CD4-positive, alpha-beta T cell treated with Interleukin-4 for 1 hour (primary cell): ENCODE results near the gene FBN3.
"Not testable (repeated sequence)": the region's sequence is repeated elsewhere in the genome, so short reads cannot be mapped to it uniquely, and the experiment has no call there.

Experiments
- DNase-seq, 2 donors: peaks; one replicate each; pipeline ENCODE4 v3.0.0-alpha.2; 2020 to 2022

FBN3 gene

DNA sequence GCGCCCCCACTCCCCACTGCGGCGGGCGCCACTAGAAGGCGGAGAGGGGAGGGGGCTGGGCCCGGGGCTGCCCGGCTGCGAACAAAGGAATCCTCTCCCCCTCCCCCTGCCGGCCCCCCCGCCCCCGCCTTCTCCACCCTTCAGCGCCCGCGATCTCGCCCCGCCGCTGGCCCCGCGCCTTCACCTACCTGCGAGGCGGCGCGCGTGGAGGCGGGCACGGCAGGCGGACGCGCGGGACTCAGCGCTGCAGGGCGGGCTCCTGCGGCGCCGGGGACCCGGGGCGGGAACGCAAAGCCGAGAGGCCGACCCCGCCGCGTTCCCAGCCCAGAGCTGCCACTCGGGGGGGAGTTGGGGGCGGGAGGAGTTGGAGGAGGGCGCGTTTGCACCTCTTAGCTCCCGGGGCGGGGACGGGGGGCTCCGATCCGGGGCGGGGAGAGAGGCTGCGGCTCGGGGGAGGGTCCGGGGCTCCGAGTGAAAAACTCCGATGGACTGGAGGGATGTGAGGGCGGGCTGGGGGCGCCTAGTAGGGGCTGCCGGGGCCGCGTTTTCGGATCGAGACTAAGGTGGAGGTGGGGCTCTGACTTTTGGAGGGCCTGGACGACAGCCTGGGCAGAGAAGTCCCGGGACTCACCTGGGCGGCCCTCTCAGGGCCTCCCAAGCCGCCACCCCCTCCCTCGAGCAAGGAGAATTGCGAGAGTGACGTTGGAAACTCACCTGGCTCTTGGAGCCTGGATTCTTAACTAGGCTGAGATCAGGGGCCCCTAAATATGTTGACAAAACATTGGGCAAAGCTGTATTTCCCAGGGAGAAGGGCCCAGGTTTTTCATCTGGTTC lies at the start of gene FBN3:
Gene FBN3 (minus strand): TSS at position 332 of the 834 bp plus-strand sequence. CDS start 2,112 bp downstream, outside the sequence.
- DNase-seq = no peak

DNA sequence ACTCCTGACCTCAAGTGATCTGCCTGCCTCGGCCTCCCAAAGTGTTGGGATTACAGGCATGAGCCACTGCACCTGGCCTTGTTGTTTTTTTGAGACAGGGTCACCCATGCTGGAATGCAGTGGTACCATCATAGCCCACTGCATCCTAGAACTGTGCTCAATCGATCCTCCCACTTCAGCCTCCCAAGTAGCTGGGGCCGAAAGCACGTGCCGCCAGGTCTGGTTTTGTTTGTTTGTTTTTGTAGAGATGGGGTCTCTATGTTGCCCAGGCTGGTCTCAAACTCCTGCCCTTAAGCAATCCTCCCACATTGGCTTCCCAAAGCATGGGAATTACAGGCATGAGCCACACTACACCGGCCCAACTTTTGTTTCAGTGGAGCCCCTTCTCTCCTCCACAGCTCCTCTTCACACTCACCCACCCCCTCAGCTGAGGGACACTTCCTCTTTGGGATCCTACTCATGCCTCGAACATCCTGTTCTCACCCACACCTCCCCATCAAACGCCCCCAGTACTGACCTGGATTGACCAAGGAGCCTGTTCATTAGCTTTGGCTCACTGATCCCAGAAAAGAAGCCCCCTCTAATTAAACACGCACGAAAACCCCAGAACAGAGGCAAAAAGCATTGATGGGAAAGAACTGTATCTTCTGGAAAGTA lies 47.0 kb upstream of the FBN3 start:
- DNase-seq = peak in 1 of 2 donors; percentile 24

DNA sequence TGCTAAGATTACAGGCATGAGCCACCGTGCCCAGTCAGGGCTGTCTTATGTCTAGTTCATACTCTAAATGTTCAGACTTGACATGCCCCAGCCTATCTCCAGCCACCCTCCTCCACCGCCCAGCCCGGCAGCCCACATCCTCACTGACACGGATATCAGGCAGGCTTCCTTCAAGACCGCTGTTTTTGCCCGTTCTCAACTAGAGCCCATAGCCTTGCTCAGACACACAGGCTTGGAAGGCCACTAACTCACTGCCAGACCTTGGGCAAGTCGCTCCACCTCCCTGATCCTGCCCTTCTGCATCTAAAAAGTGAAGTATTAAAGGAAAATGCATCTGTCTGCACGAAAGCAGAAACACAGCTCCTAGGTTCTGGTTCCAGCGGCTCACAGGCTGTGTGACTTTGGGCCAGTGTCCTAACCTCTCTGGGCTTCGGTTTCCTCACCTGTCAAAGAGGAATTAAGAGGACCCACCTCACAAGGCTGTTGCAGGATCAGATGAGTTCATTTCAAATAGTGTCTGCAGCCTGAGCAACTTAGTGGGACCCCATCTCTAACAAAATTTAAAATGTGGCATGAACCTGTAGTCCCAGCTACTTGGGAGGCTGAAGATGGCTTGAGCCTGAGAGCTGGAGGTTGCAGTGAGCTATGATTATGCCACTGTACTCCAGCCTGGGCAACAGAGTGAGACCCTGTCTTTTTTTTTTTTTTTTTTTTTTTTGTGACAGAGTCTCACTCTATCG lies 45.3 kb upstream of the FBN3 start:
- DNase-seq = peak; percentile 61 to 70

DNA sequence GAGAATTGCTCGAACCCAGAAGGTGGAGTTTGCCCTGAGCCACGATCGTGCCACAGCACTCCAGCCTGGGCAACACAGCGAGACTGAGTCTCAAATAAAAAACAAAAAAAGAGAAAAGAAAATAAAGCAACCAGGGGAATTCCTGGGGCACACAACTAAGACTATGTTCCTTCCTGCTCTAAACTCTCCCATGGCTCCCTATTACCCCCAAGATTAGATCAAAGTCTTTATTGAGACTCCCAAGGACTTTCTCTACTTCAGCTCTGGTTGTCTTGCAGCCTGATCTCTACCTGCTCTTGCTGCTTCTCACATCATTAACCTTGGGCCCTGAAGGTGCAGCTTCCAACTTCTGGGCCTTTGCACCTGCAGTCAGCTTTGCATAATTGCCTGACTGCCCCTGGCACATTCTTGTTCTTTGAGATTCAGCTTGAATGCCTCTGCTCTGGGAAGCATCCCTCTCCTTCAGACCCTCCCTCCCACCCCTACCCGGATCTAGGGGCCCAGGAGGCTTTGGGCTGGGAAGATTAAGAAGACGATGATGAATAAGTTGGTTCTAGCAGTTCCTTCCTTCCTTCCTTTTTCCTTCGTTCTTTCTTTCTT lies 42.9 kb upstream of the FBN3 start:
- DNase-seq = no peak

DNA sequence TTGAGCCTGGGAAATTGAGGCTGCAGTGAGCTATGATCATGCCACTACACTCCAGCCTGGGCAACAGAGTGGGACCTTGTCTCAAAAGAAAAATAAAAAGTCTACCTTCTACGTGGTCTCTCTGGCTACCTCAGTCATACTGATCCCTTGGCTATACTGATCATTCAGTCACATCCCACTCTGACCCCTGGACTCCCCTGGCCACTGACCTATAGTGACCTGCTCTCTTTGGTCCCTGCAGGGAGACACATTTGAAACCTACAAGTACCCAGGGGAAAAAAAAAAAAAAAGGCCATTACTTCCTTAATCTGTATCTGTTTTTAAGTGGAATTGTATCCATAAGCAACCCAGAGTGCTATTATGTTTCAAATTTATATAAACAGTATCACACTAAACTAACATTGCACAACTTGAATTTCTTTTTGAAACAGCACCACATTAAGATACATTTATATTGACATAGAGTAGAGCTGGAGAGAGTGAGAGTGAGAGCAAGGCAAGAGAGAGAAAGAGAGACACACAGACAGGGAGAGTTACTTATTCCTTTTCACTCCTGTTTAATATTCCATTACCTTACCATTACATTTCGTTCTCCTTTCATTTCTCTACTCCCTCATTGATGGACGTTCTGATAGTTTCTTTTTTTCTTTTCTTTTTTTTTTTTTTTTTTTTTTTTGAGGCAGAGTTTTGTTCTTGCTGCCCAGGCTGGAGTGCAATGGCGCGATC lies 36.1 kb upstream of the FBN3 start:
- DNase-seq = no peak

DNA sequence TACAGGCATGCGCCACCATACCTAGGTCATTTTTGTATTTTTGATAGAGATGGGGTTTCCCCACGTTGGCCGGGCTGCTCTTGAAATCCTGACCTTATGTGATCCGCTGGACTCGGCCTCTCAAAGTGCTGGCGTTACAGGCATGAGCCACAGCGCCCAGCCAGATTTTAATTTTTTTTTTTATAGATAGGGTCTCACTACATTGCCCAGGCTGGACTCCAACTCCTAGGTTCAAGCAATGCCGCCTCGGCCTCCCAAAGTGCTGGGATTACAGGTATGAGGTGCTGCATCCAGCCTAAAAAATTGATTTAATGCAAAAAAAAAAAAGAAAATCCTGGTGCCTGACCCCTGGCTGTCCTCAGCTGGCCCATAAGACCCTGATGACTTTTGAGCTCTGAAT lies 34.9 kb upstream of the FBN3 start:
- DNase-seq = no peak

DNA sequence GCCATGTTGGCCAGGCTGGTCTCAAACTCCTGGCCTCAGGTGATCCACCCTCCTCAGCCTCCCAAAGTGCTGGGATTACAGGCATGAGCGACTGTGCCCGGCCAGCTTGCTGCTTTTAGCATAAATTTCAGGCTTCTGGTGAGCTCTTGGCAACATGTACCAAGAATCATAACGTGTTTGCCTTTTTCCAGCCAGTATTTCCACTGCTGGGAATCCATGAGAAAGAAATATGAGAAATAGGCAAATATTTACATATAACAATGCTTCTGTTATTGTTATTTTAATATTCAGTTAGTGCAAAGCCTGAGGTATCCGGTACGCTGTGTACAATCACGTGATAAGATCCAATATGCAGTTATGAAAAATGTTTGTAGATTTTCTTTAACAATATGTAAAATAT lies 30.6 kb upstream of the FBN3 start:
- DNase-seq = no peak

DNA sequence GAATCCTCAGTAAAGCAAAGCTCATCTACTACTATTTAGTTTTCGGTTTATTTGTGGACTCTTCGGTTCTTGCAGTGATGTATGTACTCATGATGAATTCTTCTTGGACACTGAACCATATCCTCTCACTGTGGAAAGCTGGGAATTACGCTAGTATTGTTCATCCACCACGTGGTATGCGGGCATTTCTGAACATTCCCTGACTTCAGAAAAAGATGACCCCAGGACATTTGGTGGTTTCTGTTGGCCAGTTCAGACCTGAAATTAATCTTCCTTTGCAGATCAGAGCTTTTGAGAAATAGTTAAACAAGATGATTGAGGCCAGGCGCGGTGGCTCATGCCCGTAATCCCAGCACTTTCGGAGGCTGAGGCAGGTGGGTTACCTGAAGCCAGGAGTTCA lies 25.3 kb upstream of the FBN3 start:
- DNase-seq = no peak

DNA sequence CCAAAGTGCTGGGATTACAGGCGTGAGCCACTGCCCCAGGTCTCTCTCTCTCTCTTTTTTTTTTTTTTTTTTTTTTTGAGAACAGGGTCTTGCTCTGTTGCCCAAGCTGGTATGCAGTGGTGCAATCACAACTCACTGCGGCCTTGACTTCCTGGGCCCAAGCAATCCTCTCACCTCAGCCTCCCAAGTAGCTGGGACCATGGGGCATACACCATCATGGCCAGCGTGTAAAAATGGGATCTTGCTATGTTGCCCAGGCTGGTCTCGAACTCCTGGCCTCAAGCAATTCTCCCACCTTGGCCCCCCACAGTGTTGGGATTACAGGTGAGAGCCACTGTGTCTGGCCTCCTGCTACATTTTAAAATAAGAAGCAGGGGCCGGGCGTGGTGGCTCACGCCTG lies 19.1 kb upstream of the FBN3 start:
- no peak for DNase-seq

DNA sequence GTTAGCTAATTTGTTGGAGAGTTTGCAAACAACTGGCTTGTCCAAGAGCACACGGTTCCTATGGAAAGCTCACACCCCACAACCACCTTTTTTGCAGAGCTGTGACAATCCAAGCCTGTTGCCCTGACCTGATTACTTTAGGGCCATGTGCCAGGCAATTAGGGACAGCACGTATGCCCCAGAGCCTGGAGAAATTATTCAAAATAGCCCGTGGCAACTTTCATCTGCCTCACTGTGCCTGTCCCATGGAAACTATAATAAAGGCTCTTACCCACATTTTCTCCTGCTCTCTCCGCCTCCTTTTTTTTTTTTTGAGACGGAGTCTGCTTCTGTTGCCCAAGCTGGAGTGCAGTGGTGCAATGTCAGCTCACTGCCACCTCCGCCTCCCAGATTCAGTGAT lies 18.6 kb upstream of the FBN3 start:
- no peak for DNase-seq

DNA sequence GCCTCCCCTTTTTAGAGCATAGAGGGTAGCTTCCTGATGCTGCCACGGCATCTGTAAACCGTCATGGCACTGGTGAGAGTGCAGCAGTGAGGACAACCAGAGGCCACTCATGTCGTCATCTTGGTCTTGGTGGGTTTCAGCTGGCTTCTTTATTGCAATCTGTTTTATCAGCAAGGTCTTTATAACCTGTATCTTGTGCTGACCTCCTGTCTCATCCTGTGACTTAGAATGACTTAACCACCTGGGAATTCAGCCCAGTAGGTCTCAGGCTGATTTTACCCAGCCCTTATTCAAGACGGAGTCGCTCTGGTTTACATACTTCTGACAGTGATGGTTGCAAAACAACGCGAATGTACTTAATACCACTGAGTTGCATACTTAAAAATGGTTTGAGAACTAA lies 14.4 kb upstream of the FBN3 start:
- no peak for DNase-seq

DNA sequence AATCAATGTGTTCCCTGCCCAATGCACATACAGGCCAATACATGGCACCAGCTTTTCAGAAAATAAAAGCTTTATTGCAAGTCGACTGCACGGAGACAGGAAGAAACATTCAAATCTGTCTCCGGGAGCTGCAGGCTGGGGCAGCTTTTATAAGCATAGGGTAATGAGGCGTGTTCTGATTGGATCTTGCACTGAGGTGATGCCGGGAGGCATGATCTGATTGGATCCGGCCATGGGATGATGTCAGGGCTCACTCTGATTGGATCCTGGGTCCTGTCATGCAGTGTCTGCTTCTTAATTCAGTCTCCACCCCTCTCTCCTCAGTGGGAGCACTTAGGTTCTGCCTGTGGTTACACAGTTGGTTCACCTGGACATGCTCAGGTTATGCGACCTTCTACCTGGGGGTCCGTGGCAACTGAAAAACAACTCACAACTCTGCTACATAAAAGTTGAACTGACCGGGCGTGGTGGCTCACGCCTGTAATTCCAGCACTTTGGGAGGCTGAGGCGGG lies 11.8 kb upstream of the FBN3 start:
- peak; percentile 2 to 26 for DNase-seq

DNA sequence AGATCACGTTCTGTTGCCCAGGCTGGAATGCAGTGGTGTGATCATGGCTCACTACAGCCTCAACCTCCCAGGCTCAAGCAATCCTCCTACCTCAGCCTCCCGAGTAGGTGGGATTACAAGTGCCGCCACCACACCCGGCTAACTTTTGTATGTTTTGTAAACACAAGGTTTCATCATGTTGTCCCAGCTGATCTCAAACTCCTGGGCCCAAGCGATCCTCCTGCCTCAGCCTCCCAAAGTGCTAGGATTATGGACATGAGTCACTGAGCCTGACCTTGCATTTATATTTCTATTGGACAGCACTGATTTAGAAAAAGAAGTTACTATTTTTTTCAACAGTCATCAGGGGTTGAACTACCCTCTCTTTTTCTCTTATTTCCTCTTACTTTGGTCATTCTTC lies 9.9 kb upstream of the FBN3 start:
- not testable (repeated sequence) for DNase-seq

DNA sequence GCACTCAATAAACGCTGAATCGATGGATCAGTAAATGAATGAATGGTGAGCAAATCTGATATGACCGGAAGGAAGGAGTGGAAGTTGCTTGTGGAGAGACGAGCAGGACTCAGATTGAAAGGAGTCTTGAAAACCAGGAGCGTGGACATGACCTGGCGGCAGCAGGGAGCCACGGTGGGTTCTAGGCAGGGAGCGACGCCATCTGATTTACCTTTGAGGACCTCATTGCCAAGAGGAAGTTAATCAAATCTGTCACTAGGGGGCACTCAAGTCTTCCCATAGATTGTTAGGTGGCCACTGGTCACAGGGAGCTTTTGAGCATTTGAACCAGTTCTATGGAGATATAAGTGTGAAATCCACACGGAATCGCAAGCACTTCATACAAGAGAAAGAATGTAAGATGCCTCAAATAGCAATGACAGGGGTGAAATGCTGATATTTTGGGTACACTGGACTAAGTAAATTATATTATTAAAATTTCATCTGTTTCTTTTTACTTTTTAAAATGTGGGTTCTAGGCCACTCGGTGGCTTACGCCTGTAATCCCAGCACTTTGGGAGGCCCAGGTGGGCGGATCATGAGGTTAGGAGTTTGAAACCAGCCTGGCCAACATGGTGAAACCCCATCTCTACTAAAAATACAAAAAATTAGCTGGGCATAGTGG lies 9.2 kb upstream of the FBN3 start:
- peak; percentile 71 to 83 for DNase-seq

DNA sequence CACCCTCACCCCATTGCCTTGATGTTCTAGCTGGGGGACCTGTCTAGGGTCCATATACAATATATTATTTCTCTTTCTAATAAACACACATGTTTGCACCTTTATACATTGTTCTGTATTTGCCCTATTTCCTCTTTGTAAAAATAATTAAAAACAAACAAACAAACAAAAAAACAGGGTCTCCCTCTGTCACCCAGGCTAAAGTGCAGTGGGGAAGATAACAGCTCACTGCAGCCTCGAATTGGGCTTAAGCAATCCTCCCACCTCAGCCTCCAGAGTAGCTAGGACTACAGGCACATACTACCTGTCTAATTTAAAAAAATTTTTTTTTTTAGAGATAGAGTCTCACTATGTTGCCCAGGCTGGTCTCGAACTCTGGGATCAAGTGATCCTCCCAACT lies 5.9 kb upstream of the FBN3 start:
- DNase-seq = no peak

DNA sequence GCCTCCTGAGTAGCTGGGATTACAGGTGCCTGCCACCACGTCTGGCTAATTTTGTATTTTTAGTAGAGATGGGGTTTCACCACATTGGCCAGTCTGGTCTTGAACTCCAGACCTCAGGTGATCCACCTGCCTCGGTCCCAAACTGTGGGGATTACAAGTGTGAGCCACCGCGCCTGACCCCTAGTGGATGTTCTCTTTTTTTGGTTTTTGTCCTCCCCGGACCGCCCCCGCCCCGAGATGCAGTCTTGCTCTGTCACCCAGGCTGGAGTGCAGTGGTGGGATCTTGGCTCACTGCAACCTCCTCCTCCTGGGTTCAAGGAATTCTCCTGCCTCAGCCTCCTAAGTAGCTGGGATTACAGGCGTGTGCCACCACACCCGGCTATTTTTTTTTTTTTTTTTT lies 4.6 kb upstream of the FBN3 start:
- DNase-seq = peak; percentile 14 to 22

DNA sequence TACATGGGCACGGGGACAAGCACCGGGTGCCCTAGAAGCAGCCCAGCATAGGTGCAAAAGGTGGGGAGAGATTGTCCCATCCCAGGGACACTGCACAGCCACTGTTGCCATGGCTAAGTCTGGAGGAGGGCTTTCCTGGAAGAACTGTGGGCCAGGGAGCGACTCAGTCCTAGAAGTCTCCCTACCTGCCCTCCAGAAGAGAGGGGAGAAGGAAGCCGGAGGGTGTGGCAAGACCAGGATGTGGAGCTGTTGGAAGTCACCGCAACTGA lies 2.3 kb upstream of the FBN3 start:
- no peak for DNase-seq

DNA sequence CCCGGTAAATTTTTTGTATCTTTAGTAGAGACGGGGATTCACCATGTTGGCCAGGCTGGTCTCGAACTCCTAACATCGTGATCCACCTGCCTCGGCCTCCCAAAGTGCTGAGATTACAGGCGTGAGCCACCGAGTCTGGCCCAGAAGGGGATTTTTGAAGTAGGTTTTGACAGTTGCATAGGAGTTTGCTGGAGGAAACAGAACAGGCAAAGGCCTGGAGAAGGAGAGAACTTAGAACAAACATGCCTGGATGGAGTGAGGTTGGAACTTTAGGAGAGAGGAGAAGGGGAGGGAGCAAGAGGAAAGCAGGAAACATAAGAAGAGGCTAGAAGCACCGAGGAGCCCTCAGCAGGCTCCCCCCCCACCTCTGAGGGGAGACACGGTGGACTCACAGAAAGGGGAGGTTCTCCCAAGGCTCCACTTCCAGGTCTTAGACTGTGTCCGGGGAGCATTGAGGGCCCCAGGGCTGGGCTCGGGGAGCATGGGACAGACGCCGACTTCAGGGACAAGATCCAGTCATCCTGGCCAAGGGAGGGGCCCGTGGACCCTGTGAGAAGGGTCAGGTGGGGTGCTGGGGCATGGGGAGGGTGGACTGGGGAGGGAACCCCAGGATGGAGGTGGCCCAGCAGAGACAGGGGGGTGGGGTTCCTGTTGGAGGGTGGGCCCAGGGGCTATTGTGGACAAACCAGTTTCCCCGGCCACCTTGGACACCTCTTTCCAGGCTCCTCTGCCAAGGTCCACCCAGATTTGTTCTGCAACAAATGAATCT lies 1.8 kb upstream of the FBN3 start:
- no peak for DNase-seq

DNA sequence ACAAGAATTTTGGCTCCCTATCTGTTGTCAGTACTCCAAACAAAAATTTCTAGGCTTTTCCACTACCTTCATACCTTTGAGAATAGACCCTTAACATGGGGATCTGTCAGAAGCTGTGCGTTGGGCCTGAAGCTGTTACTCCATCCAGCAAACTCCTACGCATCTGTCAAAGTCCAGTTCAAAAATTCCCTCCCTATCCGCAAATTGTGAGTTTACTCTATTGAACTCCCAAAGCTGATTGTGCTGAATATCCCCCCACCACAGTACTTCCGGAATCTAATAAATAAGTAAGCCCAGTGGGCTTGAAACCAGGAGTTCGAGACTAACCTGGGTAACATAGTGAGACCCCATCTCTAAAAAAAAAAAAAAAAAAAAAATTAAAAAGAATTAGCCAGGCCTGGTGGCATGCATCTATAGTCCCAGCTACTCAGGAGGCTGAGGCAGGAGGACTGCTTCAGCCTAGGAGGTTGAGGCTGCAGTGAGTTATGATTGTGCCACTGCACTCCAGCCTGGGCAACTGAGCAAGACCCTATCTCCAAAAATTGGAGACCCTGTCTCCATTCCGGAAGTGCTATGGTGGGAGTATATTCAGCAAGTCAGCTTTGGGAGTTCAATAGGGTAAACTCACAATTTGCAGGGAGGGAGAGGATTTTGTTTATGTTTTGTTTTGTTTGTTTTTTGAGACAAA lies 930 bp upstream of the FBN3 start:
- no peak for DNase-seq

DNA sequence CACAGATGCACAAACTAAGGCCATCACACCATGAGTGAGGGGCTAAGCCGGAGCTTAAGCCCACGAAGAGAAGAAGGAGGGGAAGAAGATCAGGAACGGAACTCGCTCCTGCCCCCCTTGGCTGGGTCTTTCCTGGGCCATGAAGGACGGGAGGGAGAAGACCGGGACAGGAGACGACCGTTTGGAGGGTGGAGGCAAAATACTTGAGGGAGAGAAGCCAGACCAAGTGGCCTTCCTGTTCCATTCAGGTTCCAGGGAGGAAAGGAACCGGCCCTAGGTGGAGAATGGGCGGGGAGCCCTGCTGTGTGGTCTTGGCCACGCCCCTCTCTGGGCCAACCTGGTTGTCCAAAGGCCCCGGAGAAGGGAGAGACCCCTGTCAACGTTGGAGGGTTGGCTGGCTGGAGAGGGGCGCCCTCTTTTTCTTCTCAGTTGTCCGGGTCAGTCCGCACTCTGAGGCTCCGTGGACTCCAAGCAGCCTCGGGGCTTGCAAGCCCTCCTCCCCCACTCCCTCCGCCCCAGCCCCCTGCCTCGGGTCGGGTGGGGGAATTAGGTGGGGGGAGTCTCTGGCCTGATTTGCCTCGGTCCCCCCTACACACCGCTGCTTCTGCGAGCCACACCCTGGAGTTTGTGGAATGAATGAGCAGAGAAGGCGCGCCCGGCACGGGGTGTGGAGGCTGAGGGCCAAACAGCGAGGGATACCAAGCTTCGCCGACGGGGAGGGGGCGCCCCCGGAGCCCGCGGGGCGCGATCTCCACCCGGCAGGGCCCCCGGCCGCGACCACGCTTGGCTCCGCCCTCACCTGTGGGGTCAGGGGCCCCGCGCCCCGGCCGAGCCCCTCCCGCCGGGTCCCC lies 757 bp downstream of the FBN3 start:
- DNase-seq = no peak
